Activated T-cell treated with anti-CD3 and anti-CD28 coated beads, Interleukin-2, amount 50 U/mL, for 4 hours (primary cell): ENCODE results near the gene GIT1. TPM values are rescaled to one million over a fixed set of nuclear protein-coding genes. Genes with fewer than 3 reads are reported as not detected.
A peak's percentile ranks its signal among the peaks of the same experiment; 100 is the strongest.

Source experiments
- ATAC-seq, 2 donors: fragments of 200-7000 bp; cut with Tn5 transposase; one replicate each; pipeline ENCODE4 v1.10.0; 2021
- DNase-seq: peaks from one replicate; pipeline ENCODE4 v3.0.0-alpha.2; 2020
- H3K27me3 Mint-ChIP-seq: one replicate; pipeline ENCODE4 v1.8.0; 2021; ENCODE audit warnings: low read depth, mixed read lengths
- H3K36me3 Mint-ChIP-seq: one replicate; pipeline ENCODE4 v1.8.0; 2022; ENCODE audit warnings: mixed read lengths; ENCODE audit not compliant: insufficient read depth
- H3K4me1 Mint-ChIP-seq: one replicate; pipeline ENCODE4 v1.8.0; 2021; ENCODE audit warnings: low read depth, mixed read lengths
- H3K4me3 Mint-ChIP-seq: one replicate; pipeline ENCODE4 v1.8.0; 2021; ENCODE audit warnings: mild to moderate bottlenecking, moderate library complexity, mixed read lengths
- H3K9me3 Mint-ChIP-seq: one replicate; pipeline ENCODE4 v1.8.0; 2021; ENCODE audit warnings: mixed read lengths
- total RNA-seq, 3 donors: library from RNA; stranded (reverse); gene quantifications; one replicate each; pipeline ENCODE4 v1.2.1, GENCODE V29; 2021

GIT1 gene
- total RNA-seq, 3 donors from 2014 or later = 79.3 to 91.3 (median 90.8) TPM

DNA sequence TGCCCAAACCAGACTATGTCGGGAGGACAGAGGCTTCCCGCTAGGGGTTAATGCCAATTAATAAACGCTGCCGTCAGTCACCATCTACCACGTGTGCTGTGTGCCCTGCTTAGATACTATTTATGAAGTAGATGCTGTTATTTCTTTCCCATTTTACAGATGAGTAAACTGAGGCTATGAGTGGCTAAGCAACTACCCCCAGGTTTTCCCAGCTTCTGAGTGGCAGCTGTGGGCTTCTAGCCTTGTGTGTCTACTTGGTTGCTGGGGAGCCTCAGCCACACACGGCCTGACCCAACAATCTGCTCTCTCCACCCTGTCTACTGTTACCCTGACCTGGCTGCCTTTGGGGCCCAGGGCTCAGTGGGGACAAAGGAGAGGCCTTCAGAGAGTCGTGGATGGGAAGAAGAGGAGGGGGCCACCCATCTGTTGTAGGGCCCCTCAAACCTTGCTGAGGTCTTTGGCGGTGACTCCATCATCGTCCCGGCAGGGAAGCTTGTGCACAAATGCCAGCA is 7.1 kb downstream of the GIT1 start:
- peaks cover 20% of the 10 kb centered on the region for H3K36me3 Mint-ChIP-seq
- DNase-seq (no peak), ATAC-seq (no peak)
- peaks cover 27% of the 10 kb centered on the region for H3K4me1 Mint-ChIP-seq
- no peaks in the 10 kb centered on the region for H3K27me3 Mint-ChIP-seq
- no peaks in the 10 kb centered on the region for H3K9me3 Mint-ChIP-seq
- H3K4me3 Mint-ChIP-seq = no peak overlapping the region

DNA sequence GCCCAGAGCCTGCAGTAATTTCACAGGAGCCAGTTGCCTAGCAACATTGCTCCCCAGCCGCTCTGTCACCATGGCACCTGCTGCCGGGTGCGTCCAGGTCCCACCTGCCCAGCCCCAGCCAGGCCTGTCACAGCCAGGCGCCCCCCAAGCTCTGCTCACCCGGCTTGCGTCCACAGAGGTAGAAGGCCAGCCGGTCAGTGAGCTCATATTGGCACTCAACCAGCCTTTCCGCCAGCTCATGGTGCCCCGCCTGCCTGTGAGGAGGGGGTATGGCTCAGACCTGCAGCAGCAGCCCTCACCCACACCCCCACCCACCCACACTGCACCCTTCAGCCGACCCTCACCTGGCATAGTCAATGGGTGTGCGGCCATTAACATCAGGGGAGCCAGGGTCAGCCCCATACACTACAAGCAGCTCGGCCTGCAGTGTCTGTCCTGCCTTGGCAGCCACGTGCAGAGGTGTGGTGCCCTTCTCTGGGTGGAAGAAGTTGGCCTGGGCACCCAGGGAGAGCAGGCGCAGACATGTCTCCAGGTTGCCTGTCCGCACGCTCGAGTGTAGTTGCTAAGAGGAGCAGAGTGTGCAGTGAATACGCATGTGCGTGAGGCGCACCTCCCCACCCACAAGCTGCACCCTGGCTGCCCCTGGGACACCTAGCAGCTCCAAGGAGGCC is 7.7 kb downstream of the GIT1 start:
- no peaks in the 10 kb centered on the region for H3K27me3 Mint-ChIP-seq

DNA sequence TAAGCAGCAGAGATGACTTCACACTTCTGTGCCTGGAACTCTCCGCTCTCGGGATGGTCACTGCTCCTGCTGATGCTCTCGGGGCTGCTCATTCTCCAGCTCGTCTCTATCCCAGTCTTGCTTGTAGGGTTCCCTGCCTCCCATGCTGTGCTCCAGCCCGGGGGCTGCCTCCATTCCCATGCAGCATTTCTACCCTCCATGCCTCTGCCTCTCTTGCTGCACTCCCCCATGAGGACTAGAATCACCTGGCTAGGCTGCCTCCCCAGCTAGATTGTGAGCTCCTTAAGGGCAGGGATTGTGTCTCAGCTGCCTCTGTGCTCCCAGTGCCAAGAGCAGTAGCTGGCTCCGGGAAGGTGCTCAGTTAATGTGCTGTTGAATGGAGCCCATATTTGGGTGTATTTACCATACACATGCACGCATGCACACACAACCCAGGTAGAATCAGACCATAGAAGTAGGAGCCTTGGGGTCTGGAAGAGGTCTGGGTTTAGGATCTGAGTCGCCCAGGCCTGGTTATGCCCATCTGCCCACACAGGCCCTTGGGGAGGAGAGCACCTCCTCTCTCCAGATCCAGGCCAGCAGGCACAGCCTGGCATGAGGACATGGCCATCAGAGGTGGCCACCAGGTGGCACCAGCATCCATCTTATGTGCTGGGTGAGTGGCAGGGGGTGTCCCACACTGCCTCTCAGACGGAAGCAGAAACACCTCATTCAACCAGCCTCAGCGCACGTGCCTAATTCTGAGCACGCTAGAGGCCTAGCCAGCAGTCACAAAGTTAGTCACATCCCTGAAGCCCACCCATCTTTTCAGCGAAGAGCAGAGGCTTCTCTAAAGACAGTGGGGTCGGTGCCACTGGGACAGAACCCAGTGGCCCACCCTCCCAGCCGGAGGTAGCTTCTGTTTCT is 9.3 kb downstream of the GIT1 start:
- DNase-seq (peak; percentile 90), ATAC-seq (peak; percentile 97 to 99)
- H3K27me3 Mint-ChIP-seq = no peaks in the 10 kb centered on the region
- H3K9me3 Mint-ChIP-seq = no peaks in the 10 kb centered on the region
- peaks cover 10% of the 10 kb centered on the region for H3K4me1 Mint-ChIP-seq
- peaks cover 23% of the 10 kb centered on the region for H3K36me3 Mint-ChIP-seq
- H3K4me3 Mint-ChIP-seq = no peak overlapping the region

More for the DNA sequence above, 7.7 kb downstream of the GIT1 start:
- Mint-ChIP-seq H3K36me3 (peaks cover 20% of the 10 kb centered on the region), H3K4me1 (peaks cover 22% of the 10 kb centered on the region), H3K9me3 (no peaks in the 10 kb centered on the region), H3K4me3 (no peak overlapping the region)
- ATAC-seq (no peak), DNase-seq (peak; percentile 4)

DNA sequence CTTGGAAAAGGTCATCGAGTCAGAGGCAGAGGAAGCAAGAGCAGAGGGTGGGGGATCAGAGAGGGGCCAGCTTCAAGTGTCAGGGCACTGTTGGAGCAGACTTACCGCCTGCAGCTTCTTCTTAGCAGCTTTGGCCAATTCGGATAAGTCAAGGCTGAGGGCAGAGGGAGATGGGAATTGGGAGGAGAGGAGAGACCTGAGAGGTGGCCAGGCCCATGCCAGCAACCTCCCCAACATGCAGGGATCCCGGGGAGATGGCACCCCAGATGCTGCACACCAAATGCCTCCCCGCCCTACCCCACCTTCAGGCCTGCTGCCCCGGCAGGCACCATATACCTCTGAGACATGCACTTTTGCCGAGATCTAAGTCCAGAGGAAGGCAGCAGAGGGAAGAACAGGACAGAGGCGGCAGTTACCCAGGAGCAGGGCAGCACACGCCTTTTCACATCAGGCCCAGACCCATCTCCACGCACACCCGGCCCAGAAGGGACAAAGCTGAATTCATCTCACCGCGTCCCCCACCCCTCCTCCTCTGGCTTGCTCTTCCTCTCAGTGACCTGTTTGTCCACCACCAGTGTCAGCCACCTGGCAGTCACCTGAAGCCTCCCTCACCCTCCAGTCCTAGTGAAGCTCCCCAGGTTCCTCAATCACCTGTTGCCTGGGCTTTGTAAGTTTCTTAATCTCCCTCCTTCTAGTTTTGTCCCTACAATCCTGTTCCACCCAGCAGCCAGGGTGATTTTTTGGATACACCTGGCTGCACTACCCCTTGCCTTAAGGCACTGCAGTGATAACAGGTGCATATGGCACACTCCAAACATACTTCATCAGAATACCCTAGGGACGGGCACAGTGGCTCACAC is 10.6 kb downstream of the GIT1 start:
- Mint-ChIP-seq H3K9me3 (no peaks in the 10 kb centered on the region), H3K36me3 (peaks cover 27% of the 10 kb centered on the region)
- no peak for ATAC-seq

DNA sequence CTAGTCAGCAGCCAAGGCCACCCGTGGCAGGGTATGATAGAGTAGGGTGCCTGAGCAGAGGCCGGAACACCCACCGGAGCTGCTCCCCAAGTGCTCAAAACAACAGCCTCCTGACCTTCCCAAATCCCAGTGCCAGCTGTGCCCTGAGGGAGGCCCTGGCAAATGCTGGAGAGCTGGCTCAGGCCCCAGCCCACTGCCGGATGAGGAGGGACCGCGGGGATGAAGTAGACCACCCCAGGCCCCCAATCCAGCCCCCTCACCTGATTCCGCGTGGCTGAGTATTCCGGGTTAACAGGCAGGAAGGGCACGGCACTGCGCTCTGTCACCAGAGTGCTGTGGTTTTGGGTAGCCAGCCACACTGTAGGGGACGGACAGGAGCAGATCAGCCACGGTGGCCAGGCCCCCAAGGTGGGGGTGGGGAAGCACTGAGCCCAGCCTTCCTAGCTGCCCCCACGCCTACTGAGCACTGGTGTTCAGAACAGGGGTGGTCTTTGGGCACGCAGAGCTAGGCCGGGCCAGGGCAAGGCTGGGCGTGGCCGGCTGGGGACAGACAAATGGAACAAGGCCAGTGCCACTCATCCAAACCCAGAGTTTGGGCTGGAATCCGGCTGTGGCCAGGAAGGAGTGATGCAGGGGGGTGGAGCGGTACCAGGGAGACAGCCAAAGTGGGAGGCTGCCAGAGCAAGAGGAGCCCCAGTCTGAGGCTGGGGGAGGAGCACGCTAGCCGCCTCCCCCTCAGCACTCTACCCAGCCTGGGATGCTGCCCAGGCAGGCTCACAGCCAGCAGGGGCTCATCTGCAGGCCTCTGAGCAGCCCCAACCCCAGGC is 11.8 kb downstream of the GIT1 start:
- no peaks in the 10 kb centered on the region for H3K9me3 Mint-ChIP-seq

More for the DNA sequence above, 10.6 kb downstream of the GIT1 start:
- no peaks in the 10 kb centered on the region for H3K27me3 Mint-ChIP-seq
- H3K4me3 Mint-ChIP-seq = no peak overlapping the region
- no peak for DNase-seq
- peaks cover 2% of the 10 kb centered on the region for H3K4me1 Mint-ChIP-seq

DNA sequence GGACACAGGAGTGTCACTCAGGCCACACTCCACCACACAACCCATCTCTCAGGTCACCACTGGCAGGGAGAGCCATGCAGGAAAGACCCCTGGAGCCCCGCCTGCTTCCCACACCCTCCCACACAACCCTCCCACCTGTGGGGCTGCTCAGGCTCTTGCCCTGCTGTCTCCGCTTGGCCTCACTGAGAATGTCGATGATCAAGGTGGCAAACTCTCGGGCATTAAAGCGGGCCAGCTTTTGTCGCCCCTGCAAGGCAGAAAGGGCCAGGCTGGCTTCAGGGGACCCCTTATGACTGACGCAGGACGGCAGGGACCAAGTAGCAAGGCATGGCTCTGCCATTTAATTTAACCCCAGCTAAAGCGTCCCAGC is 12.5 kb downstream of the GIT1 start:
- H3K4me1 Mint-ChIP-seq = peaks cover 2% of the 10 kb centered on the region
- H3K4me3 Mint-ChIP-seq = no peak overlapping the region
- no peaks in the 10 kb centered on the region for H3K27me3 Mint-ChIP-seq
- DNase-seq = no peak
- H3K9me3 Mint-ChIP-seq = no peaks in the 10 kb centered on the region
- H3K36me3 Mint-ChIP-seq = peaks cover 24% of the 10 kb centered on the region
- no peak for ATAC-seq

More for the DNA sequence above, 11.8 kb downstream of the GIT1 start:
- Mint-ChIP-seq H3K4me3 (no peak overlapping the region), H3K36me3 (peaks cover 27% of the 10 kb centered on the region), H3K4me1 (peaks cover 2% of the 10 kb centered on the region), H3K27me3 (no peaks in the 10 kb centered on the region)
- ATAC-seq (no peak), DNase-seq (no peak)

DNA sequence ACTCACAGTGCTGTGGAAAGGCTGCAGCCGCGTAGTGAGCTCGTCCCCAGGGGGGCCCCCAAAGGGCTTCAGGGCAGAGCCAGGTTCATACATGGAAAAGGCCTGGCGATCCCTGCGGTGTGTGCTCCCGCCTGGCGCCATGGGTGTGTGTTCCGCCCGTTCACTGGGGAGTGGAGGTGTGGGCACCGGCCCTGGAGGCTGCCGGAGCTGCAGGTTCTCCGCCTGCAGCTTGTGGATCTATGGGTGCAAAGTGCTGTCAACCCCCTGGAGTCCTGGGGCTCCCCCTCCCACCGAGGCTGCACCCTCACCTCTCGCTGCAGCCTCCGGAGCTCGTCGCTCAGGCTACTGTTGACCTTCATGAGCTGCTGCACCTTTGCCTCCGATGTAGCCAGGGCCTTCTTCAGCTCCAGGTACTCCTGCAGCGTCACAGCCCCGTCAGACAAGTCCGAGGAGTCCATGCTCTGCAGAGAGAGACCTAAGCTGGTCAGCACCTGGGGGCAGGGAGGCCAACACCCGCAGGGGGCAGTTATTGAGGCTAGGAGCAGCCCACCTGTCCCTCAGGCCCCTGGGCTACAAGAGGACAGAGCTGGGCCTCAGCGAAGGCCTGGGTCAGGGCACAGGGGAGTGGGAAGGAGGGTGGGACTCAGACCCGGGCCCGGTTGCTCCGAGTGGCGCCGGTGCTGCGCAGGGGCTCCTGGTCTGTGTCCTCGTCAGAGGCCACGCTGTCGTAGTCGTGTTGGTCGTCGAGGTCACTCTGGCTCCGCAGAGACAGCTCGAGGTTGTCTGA is 13.0 kb downstream of the GIT1 start:
- ATAC-seq = no peak
- Mint-ChIP-seq H3K4me3 (no peak overlapping the region), H3K36me3 (peaks cover 24% of the 10 kb centered on the region), H3K9me3 (no peaks in the 10 kb centered on the region), H3K4me1 (peaks cover 2% of the 10 kb centered on the region), H3K27me3 (no peaks in the 10 kb centered on the region)
- DNase-seq = no peak

DNA sequence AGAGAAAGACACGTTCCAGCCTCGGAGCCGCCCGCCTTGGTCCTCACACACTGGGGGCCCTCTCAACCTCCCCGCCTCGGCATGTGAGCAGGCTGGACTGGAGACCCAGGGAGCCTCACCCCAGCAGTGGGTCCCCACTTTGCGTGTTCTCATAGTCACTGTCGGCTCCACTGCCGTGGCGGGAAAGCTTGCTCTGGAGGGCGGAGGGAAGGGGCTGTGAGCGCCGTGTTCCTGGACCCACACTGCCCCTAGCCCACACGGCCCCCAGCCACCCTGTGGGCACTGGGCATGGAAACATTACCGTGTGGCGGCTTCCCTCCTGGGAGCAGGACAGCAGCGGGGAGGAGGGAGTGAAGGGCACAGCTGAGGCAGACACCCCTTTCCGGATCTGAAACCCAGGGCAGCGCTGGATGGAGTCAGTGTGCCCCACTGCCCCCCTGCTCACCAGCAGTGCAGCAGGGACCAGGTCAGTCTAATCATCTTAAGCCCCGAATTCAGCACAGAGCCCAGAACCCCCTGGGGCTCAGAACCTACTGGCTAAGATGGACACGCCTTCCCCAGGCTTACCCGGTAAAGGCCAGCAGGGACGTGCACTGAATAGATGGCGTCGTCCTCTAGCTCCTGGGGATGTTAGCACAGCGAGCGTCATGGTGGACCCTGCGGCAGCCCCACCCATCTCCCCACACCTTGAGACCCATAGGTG is 13.8 kb downstream of the GIT1 start:
- DNase-seq = no peak
- Mint-ChIP-seq H3K27me3 (no peaks in the 10 kb centered on the region), H3K36me3 (peaks cover 24% of the 10 kb centered on the region), H3K4me1 (peaks cover 4% of the 10 kb centered on the region), H3K9me3 (no peaks in the 10 kb centered on the region), H3K4me3 (no peak overlapping the region)
- ATAC-seq = no peak

DNA sequence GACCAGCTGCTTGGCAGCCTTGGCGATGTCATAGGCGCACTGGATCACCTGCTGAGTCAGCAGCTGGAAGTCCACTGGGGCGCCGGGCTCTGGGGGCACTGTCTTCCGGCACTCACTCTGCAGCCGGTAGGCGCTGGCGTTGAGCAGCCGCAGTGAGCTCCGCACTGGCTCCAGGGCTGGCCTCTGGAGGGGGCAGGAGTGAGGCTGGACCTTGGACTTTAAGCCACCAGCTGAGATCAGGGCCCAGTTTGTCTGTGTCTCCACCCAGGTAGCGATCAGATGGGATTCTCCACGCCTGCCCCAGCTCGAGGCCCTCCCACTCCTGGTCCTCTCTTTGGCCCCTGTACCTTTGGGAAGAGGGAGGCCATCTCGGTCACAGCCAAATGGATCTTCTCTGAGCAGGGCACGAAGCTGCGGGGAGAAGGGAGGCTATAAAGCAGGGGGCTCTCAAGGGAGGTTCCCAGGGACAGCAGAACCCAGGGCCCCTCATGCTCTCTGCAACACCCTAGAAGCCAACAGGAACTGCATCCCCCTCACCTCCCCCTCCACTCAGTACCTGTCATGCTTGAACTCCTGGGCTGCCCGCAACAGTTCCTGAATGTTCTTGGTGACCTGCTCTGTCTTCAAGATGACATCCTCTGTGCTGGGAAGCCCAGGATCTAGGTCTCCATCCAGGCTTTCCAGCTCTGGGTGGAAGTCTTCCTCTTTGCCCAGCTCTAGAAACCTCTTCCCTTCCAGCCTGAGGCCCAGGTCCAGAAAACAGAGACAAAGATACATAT is 14.5 kb downstream of the GIT1 start:
- H3K4me3 Mint-ChIP-seq = no peak overlapping the region
- H3K4me1 Mint-ChIP-seq = peaks cover 2% of the 10 kb centered on the region
- peaks cover 18% of the 10 kb centered on the region for H3K36me3 Mint-ChIP-seq
- peak; percentile 4 for DNase-seq
- no peaks in the 10 kb centered on the region for H3K27me3 Mint-ChIP-seq
- H3K9me3 Mint-ChIP-seq = no peaks in the 10 kb centered on the region
- no peak for ATAC-seq

DNA sequence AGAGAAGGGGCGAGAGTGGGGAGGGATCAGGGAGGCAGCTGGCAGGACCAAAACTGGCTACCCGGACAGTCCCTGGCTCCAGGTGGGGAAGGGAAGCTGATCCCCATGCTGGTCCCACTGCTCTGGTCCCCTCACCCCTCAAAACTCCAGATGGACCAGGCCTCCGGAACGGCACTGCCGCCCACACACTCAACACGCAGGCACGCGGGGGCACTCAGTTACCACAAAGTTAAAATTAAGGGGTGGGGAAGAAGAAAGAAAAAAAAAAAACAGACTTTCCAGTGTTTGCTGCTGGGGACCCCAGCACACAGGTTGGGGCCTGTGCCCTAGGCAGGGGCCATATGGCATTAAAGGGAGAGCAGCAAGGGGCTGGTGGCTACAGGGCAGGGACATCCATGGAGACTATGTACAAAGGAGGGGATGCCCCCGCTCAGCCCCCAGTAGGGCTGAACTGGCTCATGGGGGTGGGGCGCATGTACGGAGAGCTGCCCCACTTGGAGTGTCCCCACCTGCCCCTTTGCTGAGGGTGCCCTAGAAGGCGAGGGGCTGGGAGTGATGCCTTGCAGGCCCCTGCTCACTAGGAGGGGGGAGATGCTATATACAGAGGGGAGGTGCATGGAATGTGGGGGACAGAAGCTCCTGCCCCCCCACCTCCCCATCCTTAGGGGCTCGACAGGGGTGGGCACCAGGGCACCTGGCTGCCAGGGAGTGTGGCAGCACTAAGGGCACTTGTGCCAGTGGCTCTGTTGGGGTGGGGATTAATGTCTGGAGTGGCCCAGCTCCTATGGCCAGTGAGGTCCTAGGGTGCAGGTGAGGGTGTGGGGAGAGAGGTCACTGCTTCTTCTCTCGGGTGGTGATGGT is 15.3 kb downstream of the GIT1 start:
- ATAC-seq = no peak

DNA sequence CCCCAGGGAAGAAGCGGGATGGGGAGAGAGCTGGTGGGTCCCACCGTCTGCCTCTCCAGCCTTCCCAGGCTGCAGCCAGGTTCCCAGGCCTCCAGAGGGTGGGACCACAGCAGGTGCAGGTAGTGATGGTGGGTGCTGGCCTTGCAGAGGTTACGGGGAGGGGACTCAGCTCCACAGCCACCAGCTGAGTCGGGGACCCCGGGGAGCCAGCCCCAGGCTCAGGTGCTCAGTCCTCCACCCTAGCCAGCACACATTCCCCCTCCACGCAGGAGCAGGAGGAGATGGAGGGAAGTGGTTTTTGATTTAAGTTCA is 15.9 kb downstream of the GIT1 start:
- ATAC-seq = no peak
- Mint-ChIP-seq H3K36me3 (peaks cover 14% of the 10 kb centered on the region), H3K4me1 (peaks cover 9% of the 10 kb centered on the region), H3K27me3 (no peaks in the 10 kb centered on the region), H3K9me3 (no peaks in the 10 kb centered on the region), H3K4me3 (no peak overlapping the region)
- no peak for DNase-seq

More for the DNA sequence above, 15.3 kb downstream of the GIT1 start:
- Mint-ChIP-seq H3K27me3 (no peaks in the 10 kb centered on the region), H3K4me3 (no peak overlapping the region), H3K4me1 (peaks cover 7% of the 10 kb centered on the region), H3K36me3 (peaks cover 14% of the 10 kb centered on the region), H3K9me3 (no peaks in the 10 kb centered on the region)
- DNase-seq = no peak
